OCI-LY1 (cell line): ENCODE measurements around the gene SAE1.
"Not testable (repeated sequence)": the region's sequence is repeated elsewhere in the genome, so short reads cannot be mapped to it uniquely, and the experiment has no call there.

Experiments
- H2AFZ ChIP-seq: fragments of 200-600 bp; sonication (generic), shearing (Covaris generic); 2 replicates; pipeline ENCODE4 v1.6.0; 2014; ENCODE audit warnings: antibody characterized with exemption, mild to moderate bottlenecking, low read length
- H3F3A ChIP-seq: fragments of 200-600 bp; sonication (generic), shearing (Covaris generic); 2 replicates; pipeline ENCODE4 v1.6.0; 2014; ENCODE audit warnings: mild to moderate bottlenecking, antibody characterized with exemption, low read length, moderate library complexity; ENCODE audit not compliant: insufficient read depth
- H3K27ac ChIP-seq: fragments of 200-600 bp; sonication (generic); 2 replicates; pipeline ENCODE4 v1.5.1; 2014; ENCODE audit warnings: low read length, mixed run types, mild to moderate bottlenecking, low read depth; ENCODE audit not compliant: poor library complexity, severe bottlenecking
- H3K27me3 ChIP-seq: fragments of 200-600 bp; sonication (generic); 2 replicates; pipeline ENCODE4 v1.6.0; 2014; ENCODE audit warnings: antibody characterized with exemption, mild to moderate bottlenecking, low read length, moderate library complexity; ENCODE audit not compliant: insufficient read depth
- H3K36me3 ChIP-seq: fragments of 200-600 bp; sonication (generic); 2 replicates; pipeline ENCODE4 v1.6.1; 2014; ENCODE audit warnings: mild to moderate bottlenecking, antibody characterized with exemption, low read length, moderate library complexity, mixed read lengths; ENCODE audit not compliant: insufficient read depth
- H3K4me1 ChIP-seq: fragments of 200-600 bp; sonication (generic); 2 replicates; pipeline ENCODE4 v1.5.1; 2014; ENCODE audit warnings: mild to moderate bottlenecking, low read length, moderate library complexity; ENCODE audit not compliant: insufficient read depth, severe bottlenecking
- H3K4me2 ChIP-seq: fragments of 200-600 bp; sonication (generic), shearing (Covaris generic); 2 replicates; pipeline ENCODE4 v1.6.1; 2014; ENCODE audit warnings: low read length
- H3K4me3 ChIP-seq: fragments of 200-600 bp; sonication (generic); 2 replicates; pipeline ENCODE4 v1.5.1; 2014; ENCODE audit warnings: low read length, low read depth, mild to moderate bottlenecking, mixed read lengths; ENCODE audit not compliant: poor library complexity, severe bottlenecking
- H3K79me2 ChIP-seq: fragments of 200-600 bp; shearing (Covaris generic); 2 replicates; pipeline ENCODE4 v1.6.1; 2016; ENCODE audit warnings: mixed run types, low read length, mixed read lengths; ENCODE audit not compliant: insufficient read depth
- H3K9ac ChIP-seq: fragments of 200-600 bp; sonication (generic), shearing (Covaris generic); 2 replicates; pipeline ENCODE4 v1.6.1; 2014; ENCODE audit warnings: mild to moderate bottlenecking, low read length, mixed read lengths
- H3K9me2 ChIP-seq: fragments of 200-600 bp; sonication (generic), shearing (Covaris generic); 2 replicates; pipeline ENCODE4 v1.6.1; 2014; ENCODE audit warnings: low read depth, mild to moderate bottlenecking, low read length, mixed read lengths
- H3K9me3 ChIP-seq: fragments of 200-600 bp; shearing (Covaris generic); 2 replicates; pipeline ENCODE4 v1.6.1; 2014; ENCODE audit warnings: low read length, mixed read lengths
- H4K20me1 ChIP-seq: fragments of 200-600 bp; sonication (generic), shearing (Covaris generic); 2 replicates; pipeline ENCODE4 v1.6.0; 2016; ENCODE audit warnings: mild to moderate bottlenecking, low read length; ENCODE audit not compliant: insufficient read depth
- CTCF ChIP-seq: fragments of 200-600 bp; sonication (generic), shearing (Covaris generic); IDR thresholded peaks from 2 replicates; pipeline ENCODE4 v1.5.1; 2017; ENCODE audit warnings: mild to moderate bottlenecking, antibody characterized with exemption, low read length, moderate library complexity, mixed read lengths
- EZH2 ChIP-seq: fragments of 200-600 bp; sonication (generic), shearing (Covaris generic); IDR thresholded peaks from 2 replicates; pipeline ENCODE4 v1.8.0; 2017; ENCODE audit warnings: borderline replicate concordance, mixed run types, mild to moderate bottlenecking, antibody characterized with exemption, low read length, moderate library complexity, mixed read lengths

SAE1 gene

GRCh38 chr19:47134545-47134944 is 3.9 kb downstream of the SAE1 start:
- no peak overlapping the region for H3K4me3 ChIP-seq
- H3K9me2 ChIP-seq: no peaks in the 10 kb centered on the region
- peaks cover 32% of the 10 kb centered on the region for H3K4me1 ChIP-seq
- no peaks in the 10 kb centered on the region for H4K20me1 ChIP-seq
- peaks cover 47% of the 10 kb centered on the region for H3K36me3 ChIP-seq
- TF ChIP-seq EZH2 (no peak), CTCF (no peak)
- no peak overlapping the region for H2AFZ ChIP-seq
- no peaks in the 10 kb centered on the region for H3F3A ChIP-seq
- H3K4me2 ChIP-seq: peak overlapping the region; percentile 16; the same call in 1 of the 2 replicates
- no peak overlapping the region for H3K9ac ChIP-seq
- no peak overlapping the region for H3K27ac ChIP-seq
- no peaks in the 10 kb centered on the region for H3K27me3 ChIP-seq
- peaks cover 86% of the 10 kb centered on the region for H3K79me2 ChIP-seq
- no peaks in the 10 kb centered on the region for H3K9me3 ChIP-seq

GRCh38 chr19:47135156-47135555 is 4.5 kb downstream of the SAE1 start:
- peaks cover 92% of the 10 kb centered on the region for H3K79me2 ChIP-seq
- no peaks in the 10 kb centered on the region for H3K27me3 ChIP-seq
- H3K9ac ChIP-seq: no peak overlapping the region
- no peak overlapping the region for H3K4me3 ChIP-seq
- no peaks in the 10 kb centered on the region for H4K20me1 ChIP-seq
- peaks cover 47% of the 10 kb centered on the region for H3K36me3 ChIP-seq
- H3K27ac ChIP-seq: no peak overlapping the region
- H2AFZ ChIP-seq: no peak overlapping the region
- no peak for TF ChIP-seq EZH2
- no peak for TF ChIP-seq CTCF
- no peaks in the 10 kb centered on the region for H3K9me2 ChIP-seq
- peaks cover 32% of the 10 kb centered on the region for H3K4me1 ChIP-seq
- H3K9me3 ChIP-seq: no peaks in the 10 kb centered on the region
- no peaks in the 10 kb centered on the region for H3F3A ChIP-seq
- H3K4me2 ChIP-seq: no peak overlapping the region

GRCh38 chr19:47141252-47141651 is 10.6 kb downstream of the SAE1 start:
- H3K9ac ChIP-seq, H4K20me1 ChIP-seq: not testable (repeated sequence)
- H3K36me3 ChIP-seq: peaks cover 54% of the 10 kb centered on the region

GRCh38 chr19:47141695-47142094 is 11.1 kb downstream of the SAE1 start:
- TF ChIP-seq CTCF (no peak), EZH2 (no peak)
- H3K27ac ChIP-seq: no peak overlapping the region

More at GRCh38 chr19:47141252-47141651, 10.6 kb downstream of the SAE1 start:
- not testable (repeated sequence) for H3F3A ChIP-seq, H3K4me2 ChIP-seq, H3K27me3 ChIP-seq, H3K4me3 ChIP-seq, H3K4me1 ChIP-seq, H2AFZ ChIP-seq, H3K9me3 ChIP-seq, H3K9me2 ChIP-seq, H3K27ac ChIP-seq
- H3K79me2 ChIP-seq: peaks cover 67% of the 10 kb centered on the region

More at GRCh38 chr19:47141695-47142094, 11.1 kb downstream of the SAE1 start:
- Histone ChIP-seq H3K4me1 (no peaks in the 10 kb centered on the region), H3F3A (no peaks in the 10 kb centered on the region), H4K20me1 (no peaks in the 10 kb centered on the region), H3K9me3 (no peaks in the 10 kb centered on the region), H3K4me3 (no peak overlapping the region), H2AFZ (no peak overlapping the region), H3K27me3 (no peaks in the 10 kb centered on the region), H3K9me2 (no peaks in the 10 kb centered on the region), H3K4me2 (no peak overlapping the region), H3K79me2 (peaks cover 64% of the 10 kb centered on the region), H3K9ac (no peak overlapping the region), H3K36me3 (peaks cover 58% of the 10 kb centered on the region)
